ENCODE measurements around the gene IQCE. TPM values are rescaled to one million over a fixed set of nuclear protein-coding genes. Genes with fewer than 3 reads are reported as not detected.
"Not testable (repeated sequence)": the region's sequence is repeated elsewhere in the genome, so short reads cannot be mapped to it uniquely, and the experiment has no call there.

The IQCE gene
- total RNA-seq, 1 donor from 2014 or later: 5.2 TPM

- Histone ChIP-seq H3K36me3 (no peaks in the 10 kb centered on the region), H3K9me3 (no peaks in the 10 kb centered on the region)
- DNase-seq (ENCODE audit: extremely low spot score in 2 of 2): no peak
These were observed 47.8 kb downstream of the IQCE start for GRCh38 chr7:2606539-2606936.

GRCh38 chr7:2607122-2607922 is 48.5 kb downstream of the IQCE start:
- Histone ChIP-seq H3K36me3 (no peaks in the 10 kb centered on the region), H3K27me3 (no peaks in the 10 kb centered on the region), H3K4me1 (peaks cover 15% of the 10 kb centered on the region), H3K4me3 (no peak overlapping the region), H3K9me3 (no peaks in the 10 kb centered on the region), H3K27ac (peak overlapping the region; percentile 11)
- no peak for DNase-seq (ENCODE audit: extremely low spot score in 2 of 2)
- no peak for TF ChIP-seq CTCF (IDR thresholded peaks at IDR 0.05)
- TF ChIP-seq POLR2AphosphoS5 (IDR thresholded peaks at IDR 0.05; ENCODE audit: insufficient read depth in 1 of 2, low read depth in 1 of 2): peak; percentile 51 to 72
- intact Hi-C loops (cut with DNase I): no loop called here

More at GRCh38 chr7:2606539-2606936, 47.8 kb downstream of the IQCE start:
- no peak for TF ChIP-seq POLR2AphosphoS5 (IDR thresholded peaks at IDR 0.05; ENCODE audit: insufficient read depth in 1 of 2, low read depth in 1 of 2)
- TF ChIP-seq CTCF (IDR thresholded peaks at IDR 0.05): no peak
- TF ChIP-seq POLR2A (IDR thresholded peaks at IDR 0.05): no peak
- Histone ChIP-seq H3K4me1 (peaks cover 15% of the 10 kb centered on the region), H3K27ac (no peak overlapping the region), H3K4me3 (no peak overlapping the region), H3K27me3 (no peaks in the 10 kb centered on the region)
- intact Hi-C loops (cut with DNase I): no loop called here

GRCh38 chr7:2607923-2608904 is 49.4 kb downstream of the IQCE start:
- Histone ChIP-seq H3K4me1 (peaks cover 15% of the 10 kb centered on the region), H3K4me3 (no peak overlapping the region), H3K9me3 (no peaks in the 10 kb centered on the region), H3K27ac (peak overlapping the region; percentile 11), H3K36me3 (no peaks in the 10 kb centered on the region), H3K27me3 (no peaks in the 10 kb centered on the region)
- TF ChIP-seq POLR2AphosphoS5 (IDR thresholded peaks at IDR 0.05; ENCODE audit: insufficient read depth in 1 of 2, low read depth in 1 of 2) (no peak), POLR2A (IDR thresholded peaks at IDR 0.05) (no peak), CTCF (IDR thresholded peaks at IDR 0.05) (no peak)
- no peak for DNase-seq (ENCODE audit: extremely low spot score in 2 of 2)
- intact Hi-C loops (cut with DNase I): no loop called here

GRCh38 chr7:2608921-2609411 is 50.2 kb downstream of the IQCE start:
- Histone ChIP-seq H3K27me3 (no peaks in the 10 kb centered on the region), H3K4me3 (no peak overlapping the region), H3K27ac (no peak overlapping the region), H3K4me1 (peaks cover 21% of the 10 kb centered on the region), H3K36me3 (no peaks in the 10 kb centered on the region), H3K9me3 (no peaks in the 10 kb centered on the region)
- TF ChIP-seq POLR2A (IDR thresholded peaks at IDR 0.05): no peak
- TF ChIP-seq CTCF (IDR thresholded peaks at IDR 0.05): no peak
- TF ChIP-seq POLR2AphosphoS5 (IDR thresholded peaks at IDR 0.05; ENCODE audit: insufficient read depth in 1 of 2, low read depth in 1 of 2): no peak
- no peak for DNase-seq (ENCODE audit: extremely low spot score in 2 of 2)
- intact Hi-C loops (cut with DNase I): no loop called here

GRCh38 chr7:2609646-2610045 is 50.9 kb downstream of the IQCE start:
- H3K27ac ChIP-seq; DNase-seq (ENCODE audit: extremely low spot score in 2 of 2); H3K9me3 ChIP-seq; H3K36me3 ChIP-seq; H3K4me3 ChIP-seq; intact Hi-C loops (cut with DNase I); H3K27me3 ChIP-seq: not testable (repeated sequence)
- H3K4me1 ChIP-seq: peaks cover 22% of the 10 kb centered on the region
